GM19455 (cell line): Measurements from ENCODE around the gene FAU.

Source experiments
- ATAC-seq: cut with Tn5 transposase; IDR thresholded peaks from one replicate; pipeline ENCODE4 v1.9.1; 2021; ENCODE audit not compliant: unreplicated experiment

Gene FAU

DNA sequence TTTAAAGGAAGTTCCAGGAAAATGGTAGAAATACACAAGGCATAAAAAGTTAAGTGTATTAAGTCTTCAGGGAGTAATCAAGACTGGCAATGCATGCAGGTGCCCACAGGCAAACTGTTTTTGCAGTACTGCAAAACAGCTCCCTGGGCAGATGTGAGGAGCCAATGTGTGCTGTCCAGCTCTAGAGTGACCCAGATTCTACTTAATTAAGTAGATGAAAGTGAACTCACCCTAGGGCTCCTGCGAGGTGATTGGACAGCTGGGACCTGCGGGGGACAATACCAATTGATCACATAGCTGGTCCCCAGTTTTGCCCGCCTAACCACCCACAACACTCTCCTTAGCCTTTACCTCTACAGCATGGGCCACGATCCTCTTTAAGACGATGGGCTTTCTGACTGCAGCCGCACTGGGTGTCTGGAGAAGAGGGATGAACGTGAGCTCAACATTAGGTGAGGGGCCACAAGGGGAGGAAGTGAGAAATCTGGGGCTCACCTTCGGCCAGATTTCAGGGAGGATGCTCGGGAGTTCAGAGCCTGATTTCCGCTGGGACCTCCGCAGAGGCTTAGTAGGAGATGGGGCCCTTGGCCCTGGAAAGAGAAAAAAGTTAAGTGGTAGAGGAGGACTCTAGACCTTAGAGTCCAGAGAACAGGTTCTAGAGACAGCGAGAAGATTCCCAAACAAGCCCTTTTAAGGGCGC is 38.6 kb downstream of the FAU start:
- ATAC-seq, result peak; percentile 10

DNA sequence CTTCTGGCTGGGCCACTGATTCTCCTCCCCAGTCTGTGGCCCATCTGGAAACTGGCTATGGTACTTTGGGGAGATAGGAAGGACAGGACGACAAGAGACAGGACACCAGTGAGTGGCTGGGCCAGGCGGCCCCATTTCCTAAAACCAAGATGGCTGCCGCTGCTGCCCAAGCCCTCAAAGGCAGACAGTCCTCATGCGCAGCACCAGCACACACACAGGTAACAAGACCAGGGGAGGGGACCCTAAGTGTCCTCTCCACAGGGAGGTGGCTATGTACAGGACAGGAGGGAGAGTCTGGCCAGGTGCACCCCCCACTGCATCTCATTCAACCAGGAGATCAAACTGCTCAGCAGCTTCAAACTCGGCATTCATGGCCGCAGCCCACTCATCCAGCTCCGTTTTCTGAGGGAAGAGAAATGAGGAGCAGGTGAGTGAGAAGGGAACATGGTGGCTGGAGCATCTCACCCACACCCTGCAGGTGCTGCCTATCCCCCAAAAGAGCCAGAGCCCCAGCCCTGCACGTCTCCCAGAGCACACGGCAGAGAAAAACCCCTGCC is 43.1 kb downstream of the FAU start:
- no peak for ATAC-seq

- no peak for ATAC-seq
Observed at GRCh38 chr11:65078151-65078550, 43.8 kb downstream of the FAU start.

GRCh38 chr11:65077451-65077850 is 44.5 kb downstream of the FAU start:
- no peak for ATAC-seq

DNA sequence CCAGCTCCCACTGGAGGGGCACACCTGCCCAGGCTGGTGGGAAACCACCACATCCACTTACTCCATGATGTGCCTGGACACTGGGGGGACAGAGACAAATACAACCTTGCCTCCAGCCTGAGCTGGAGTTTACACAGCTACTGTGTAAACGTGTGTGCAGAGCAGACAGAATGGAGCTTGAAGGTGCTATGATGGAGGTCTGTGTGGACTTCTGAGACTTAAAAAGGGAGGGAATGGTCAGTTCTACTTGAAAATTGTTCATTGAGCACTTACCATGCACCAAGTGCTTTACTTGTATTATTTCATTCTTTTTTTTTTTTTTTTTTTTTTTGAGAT is 49.3 kb downstream of the FAU start:
- no peak for ATAC-seq

GRCh38 chr11:65071907-65072630 is 49.9 kb downstream of the FAU start:
- no peak for ATAC-seq
